Measurements from ENCODE around the gene GLI1. TPM values are rescaled to one million over a fixed set of nuclear protein-coding genes. Genes with fewer than 3 reads are reported as not detected.
"Not testable (repeated sequence)": the region's sequence is repeated elsewhere in the genome, so short reads cannot be mapped to it uniquely, and the experiment has no call there.

GLI1 gene
- total RNA-seq, 1 experiment from 2014 or later: 0.57 TPM

DNA sequence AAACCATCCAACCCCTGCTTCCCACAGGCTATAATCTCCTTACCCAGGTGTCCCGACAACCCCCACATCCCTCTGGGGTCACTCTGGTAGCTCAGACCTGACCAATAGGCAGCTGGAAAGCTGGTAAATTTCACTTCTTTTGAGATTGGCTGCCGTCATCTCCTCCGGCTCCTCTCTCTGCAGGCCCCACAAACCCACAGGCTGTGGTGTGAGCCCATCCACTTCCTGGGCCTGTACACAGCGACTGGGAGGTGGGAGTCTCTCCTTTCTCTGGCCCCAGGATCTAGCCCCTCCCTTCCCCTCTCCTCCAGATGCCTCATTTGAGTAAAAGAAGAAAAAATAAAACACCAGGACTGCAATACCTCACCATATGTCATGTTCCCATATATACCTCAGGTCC is 24.3 kb upstream of the GLI1 start:
- DNase-seq (ENCODE audit: low read depth): no peak
- in situ Hi-C loops (cut with HindIII; ENCODE audit: low pct_unique_long_range_greater_than_20kb, low sequenced_read_pairs): no loop called here

DNA sequence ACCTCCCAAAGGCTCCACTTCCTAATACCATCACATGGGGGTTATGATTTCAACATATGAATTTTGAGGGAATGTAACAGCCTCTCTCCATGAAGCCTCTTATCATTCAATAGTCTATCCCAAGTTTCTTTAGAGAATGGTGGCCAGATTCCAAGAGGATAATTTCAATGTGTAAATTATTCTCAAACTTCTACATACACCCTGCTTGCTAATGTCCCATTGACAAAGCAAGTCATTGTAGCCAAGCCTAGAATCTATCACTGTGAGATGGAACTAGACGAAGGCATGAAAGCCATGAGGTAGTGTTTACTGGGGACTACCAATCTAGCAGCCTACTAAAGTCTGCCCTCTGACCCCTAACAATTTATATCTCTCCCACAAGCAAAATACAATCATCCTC is 21.2 kb upstream of the GLI1 start:
- in situ Hi-C loops (cut with HindIII; ENCODE audit: low pct_unique_long_range_greater_than_20kb, low sequenced_read_pairs): no loop called here

DNA sequence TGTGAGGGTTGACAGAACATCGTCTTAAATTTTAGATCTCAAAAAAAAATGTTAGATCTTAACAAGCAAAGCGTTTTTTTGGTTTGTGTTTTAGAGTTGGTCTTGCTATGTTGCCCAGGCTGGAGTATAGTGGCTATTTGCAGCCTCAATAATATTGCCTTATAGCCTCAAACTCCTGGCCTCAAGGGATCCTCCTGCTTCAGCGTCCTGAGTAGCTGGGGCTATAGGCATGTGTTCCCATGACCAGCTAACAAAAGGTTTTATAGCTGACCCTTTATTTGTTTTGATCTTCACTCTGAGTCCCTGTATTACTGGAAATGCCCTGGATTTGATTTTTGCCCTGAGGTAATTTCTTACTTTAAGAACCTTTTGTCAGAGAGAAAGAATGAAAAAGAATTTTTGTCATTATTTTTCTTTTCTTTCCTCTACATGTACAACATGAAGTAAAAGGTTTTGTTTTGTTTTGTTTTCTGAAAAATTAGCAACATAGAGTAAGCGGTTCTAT is 19.8 kb upstream of the GLI1 start:
- in situ Hi-C loops (cut with HindIII; ENCODE audit: low pct_unique_long_range_greater_than_20kb, low sequenced_read_pairs): no loop called here
- DNase-seq (ENCODE audit: low read depth): no peak

More for the DNA sequence above, 21.2 kb upstream of the GLI1 start:
- DNase-seq (ENCODE audit: low read depth): no peak

DNA sequence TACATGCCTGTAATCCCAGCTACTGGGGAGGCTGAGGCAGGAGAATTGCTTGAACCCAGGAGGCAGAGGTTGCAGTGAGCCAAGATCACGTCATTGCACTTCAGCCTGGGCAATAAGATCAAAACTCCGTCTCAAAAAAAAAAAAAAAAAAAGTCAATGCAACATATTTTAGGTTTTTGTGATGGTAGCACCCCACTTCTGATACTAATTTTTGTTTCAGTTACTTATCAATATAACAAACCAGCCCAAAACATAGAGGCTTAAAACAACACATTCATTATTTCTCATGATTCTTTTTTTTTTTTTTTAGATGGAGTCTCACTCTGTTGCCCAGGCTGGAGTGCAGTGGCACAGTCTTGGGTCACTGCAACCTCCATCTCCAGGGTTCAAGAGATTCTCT is 18.2 kb upstream of the GLI1 start:
- in situ Hi-C loops (cut with HindIII; ENCODE audit: low pct_unique_long_range_greater_than_20kb, low sequenced_read_pairs); DNase-seq (ENCODE audit: low read depth): not testable (repeated sequence)

DNA sequence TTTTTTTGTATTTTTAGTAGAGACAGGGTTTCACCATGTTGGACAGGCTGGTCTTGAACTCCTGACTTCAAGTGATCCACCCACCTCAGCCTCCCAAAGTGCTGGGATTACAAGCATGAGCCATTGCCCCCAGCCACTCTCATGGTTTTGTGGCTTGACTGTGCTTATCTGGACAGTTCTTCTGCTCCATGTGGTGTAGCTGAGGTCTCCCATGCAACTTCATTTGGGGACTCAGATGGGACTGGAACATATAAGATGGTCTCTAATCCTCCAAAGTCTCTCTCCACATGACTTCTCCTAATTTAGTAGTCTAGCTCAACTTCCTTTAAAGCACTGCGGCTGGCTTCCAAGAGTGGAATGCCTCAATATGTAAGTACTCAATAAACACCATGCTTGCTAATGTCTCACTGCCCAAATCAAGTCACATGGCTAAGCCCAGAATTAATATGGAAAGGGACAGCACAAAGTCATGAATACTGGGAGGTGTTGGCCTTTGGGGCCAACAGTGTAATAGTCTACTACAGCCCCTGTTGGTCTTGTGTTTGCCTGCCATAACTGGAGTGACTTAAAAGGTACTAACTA is 17.6 kb upstream of the GLI1 start:
- DNase-seq (ENCODE audit: low read depth): no peak
- in situ Hi-C loops (cut with HindIII; ENCODE audit: low pct_unique_long_range_greater_than_20kb, low sequenced_read_pairs): no loop called here

DNA sequence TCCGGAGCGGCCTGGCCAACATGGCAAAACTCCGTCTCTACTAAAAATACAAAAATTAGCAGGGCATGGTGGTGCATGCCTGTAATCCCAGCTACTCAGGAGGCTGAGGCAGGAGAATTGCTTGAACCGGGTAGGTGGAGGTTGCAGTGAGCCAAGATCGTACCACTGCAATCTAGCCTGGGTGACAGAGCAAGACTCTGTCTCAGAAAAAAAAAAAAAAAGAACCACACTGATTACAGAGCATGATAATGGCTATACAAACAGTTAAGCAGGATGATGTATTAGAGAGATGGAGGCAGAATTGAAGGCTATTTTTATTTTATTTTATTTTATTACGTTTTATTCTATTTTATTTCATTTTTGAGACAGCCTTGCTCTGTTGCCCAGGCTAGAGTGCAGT is 15.2 kb upstream of the GLI1 start:
- DNase-seq (ENCODE audit: low read depth); in situ Hi-C loops (cut with HindIII; ENCODE audit: low pct_unique_long_range_greater_than_20kb, low sequenced_read_pairs): not testable (repeated sequence)

DNA sequence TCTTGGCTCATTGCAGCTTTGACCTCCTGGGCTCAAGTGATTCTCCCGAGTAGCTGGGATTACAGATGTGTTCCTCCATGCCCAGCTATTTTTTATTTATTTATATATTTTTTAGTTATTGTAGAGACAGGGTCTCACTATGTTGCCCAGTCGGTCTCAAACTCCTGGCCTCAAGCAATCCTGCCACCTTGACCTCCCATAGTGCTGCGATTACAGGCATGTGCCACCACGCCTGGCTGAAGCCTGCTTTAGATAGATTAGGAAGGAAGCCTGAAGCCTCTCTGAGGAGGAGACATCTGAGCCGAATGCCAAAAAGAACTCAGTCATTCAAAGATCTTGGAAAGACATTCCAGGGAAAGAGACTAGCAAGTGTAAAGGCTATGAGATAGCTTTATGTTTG is 14.8 kb upstream of the GLI1 start:
- in situ Hi-C loops (cut with HindIII; ENCODE audit: low pct_unique_long_range_greater_than_20kb, low sequenced_read_pairs): no loop called here

DNA sequence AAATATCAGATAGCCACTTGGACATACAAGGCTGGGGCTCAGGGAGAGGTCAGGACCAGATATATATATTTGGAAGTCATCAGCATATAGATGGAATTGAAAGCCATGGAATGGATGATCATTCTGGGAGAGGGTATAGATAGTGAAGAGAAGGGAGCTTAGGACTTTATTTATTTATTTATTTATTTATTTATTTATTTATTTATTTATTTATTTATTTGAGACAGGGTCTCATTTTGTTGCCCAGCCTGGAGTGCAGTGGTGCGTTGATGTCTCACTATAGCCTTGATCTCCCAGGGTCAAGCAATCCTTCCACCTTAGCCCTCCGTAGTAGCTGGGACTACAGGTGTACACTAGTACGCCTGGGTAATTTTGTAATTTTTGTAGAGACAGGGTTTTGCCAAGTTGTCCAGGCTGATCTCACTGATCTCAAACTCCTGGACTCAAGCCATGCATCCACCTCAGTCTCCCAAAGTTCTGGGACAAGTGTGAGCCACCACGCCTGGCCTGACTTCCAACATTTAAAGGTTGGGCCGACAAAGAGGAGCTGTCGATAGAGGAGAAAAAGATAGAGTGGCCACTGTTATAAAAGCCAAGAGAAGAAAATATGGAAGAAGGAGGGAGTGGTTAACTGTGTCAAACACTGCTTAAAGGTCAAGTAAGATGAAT is 13.2 kb upstream of the GLI1 start:
- in situ Hi-C loops (cut with HindIII; ENCODE audit: low pct_unique_long_range_greater_than_20kb, low sequenced_read_pairs): no loop called here

More for the DNA sequence above, 14.8 kb upstream of the GLI1 start:
- no peak for DNase-seq (ENCODE audit: low read depth)

DNA sequence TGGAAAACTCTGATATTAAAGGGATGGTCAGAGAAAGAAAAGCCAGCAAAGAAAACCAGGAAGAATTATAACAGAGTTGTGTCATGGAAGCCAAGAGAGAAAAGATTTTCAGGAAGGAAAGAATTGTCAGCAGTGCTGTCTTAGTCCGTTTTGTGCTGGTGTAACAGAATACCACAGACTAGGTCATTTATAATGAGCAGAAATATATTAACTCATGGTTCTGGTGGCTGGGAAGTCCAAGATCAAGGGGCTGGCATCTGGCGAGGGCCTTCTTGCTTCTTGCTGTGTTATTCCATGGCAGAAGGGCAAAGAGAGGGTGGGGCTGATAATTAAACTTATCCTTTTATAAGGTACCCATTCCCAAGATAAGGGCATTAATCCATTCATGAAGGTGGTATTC is 10.9 kb upstream of the GLI1 start:
- in situ Hi-C loops (cut with HindIII; ENCODE audit: low pct_unique_long_range_greater_than_20kb, low sequenced_read_pairs): no loop called here
- no peak for DNase-seq (ENCODE audit: low read depth)

More for the DNA sequence above, 13.2 kb upstream of the GLI1 start:
- no peak for DNase-seq (ENCODE audit: low read depth)

DNA sequence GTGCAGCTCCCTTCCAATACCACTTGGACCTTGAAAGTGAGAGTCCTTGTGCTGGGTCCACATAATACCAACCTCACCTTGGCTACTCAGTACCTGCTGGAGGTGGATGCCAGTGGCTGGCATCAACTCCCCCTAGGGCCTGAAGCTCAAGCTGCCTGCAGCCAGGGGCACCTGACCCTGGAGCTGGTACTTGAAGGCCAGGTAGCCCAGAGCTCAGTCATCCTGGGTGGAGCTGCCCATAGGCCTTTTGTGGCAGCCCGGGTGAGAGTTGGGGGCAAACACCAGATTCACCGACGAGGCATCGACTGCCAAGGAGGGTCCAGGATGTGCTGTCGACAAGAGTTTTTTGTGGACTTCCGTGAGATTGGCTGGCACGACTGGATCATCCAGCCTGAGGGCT is 10.2 kb upstream of the GLI1 start:
- DNase-seq (ENCODE audit: low read depth): no peak
- in situ Hi-C loops (cut with HindIII; ENCODE audit: low pct_unique_long_range_greater_than_20kb, low sequenced_read_pairs): no loop called here

DNA sequence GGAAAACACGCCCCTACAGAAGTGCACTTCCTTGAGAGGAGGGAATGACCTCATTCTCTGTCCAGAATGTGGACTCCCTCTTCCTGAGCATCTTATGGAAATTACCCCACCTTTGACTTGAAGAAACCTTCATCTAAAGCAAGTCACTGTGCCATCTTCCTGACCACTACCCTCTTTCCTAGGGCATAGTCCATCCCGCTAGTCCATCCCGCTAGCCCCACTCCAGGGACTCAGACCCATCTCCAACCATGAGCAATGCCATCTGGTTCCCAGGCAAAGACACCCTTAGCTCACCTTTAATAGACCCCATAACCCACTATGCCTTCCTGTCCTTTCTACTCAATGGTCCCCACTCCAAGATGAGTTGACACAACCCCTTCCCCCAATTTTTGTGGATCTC is 9.5 kb upstream of the GLI1 start:
- DNase-seq (ENCODE audit: low read depth): no peak
- in situ Hi-C loops (cut with HindIII; ENCODE audit: low pct_unique_long_range_greater_than_20kb, low sequenced_read_pairs): no loop called here

DNA sequence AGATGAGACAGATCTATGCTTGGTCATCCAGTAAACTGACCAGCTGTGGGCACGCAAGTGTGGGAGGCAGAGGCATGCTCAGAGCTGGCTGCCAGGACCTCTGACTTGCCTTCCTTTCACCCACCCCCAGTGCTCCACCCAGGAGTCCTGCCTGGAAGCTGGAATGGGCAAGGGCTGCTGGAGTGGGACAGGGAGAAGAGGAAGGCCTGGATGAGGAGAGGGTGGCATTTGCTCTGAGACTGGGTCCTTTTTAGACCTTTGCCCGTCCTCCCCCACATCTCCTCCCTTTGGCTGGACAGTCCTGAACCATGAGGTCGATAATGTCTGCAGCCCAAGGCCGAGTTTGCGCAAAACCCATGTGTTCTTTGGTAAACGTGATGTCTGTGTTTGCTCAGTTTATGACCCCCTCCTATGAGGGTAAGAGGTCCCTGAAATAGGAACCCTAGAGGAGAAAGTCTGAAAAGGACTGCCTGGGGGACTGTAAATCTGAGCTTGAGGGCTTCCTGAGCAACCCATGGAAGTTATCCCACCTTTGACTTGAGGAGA is 8.3 kb upstream of the GLI1 start:
- in situ Hi-C loops (cut with HindIII; ENCODE audit: low pct_unique_long_range_greater_than_20kb, low sequenced_read_pairs): no loop called here
- DNase-seq (ENCODE audit: low read depth): no peak

DNA sequence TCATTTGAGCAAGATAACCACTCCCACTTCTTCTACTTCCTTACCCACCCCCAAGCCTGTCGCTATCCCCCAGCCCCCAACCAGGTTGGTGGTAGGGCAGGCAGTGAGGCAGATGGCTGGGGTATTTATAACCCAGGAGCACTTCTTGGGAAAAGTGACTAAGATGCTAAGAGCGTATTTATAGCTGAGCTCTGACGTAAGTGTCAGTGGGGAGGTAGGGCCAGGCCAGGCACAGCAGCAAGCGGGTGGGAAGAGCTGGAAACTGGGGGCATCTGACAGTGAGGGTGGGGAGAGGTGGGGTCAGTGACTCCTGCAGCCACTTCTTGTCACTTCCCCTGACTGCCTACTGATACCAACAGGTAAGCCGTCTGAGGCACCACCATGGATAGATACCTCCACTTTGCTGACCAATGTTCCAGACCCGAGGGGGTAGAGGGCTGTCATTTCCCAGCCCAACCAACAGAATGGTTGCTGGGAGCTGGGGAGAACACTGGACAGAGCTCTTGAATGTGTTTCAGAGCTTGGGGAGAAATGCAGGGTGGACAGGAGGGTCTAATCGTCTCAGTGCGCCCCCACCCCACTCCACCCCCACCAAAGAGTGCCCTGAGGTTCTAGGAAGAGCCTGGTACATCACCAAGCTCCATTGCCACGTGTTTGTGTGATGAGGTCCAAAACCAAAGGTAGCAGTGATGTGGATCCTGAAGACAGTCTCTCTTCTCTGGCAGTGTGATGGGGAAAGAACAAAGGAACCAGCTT is 7.2 kb upstream of the GLI1 start:
- no peak for DNase-seq (ENCODE audit: low read depth)
- in situ Hi-C loops (cut with HindIII; ENCODE audit: low pct_unique_long_range_greater_than_20kb, low sequenced_read_pairs): no loop called here

DNA sequence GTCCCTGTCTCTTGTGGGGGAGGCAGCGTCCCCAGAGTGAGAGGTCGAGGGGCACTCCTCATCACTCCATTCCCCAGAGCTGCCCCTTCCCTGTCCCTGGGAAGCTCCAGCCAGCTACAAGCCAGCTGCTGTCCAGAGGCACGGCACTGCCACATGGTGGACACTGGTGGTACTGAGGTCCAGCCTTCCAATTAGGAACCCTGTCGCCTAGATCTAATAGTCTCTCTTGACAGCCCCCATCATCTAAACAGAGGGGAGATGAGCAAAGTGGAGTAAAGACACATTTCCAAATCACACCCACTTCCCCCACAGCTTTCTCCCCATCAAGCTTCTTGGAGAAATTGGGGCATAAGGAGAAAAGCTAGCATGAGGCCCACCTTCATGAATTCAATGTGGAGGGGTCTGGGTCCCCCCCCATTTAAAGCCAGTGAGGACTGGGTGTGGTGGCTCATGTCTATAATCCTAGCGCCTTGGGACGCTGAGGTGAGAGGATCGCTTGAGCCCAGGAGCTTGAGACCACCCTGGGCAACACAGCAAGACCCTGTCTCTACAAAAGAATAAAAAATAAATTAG is 6.6 kb upstream of the GLI1 start:
- peak; percentile 52 for DNase-seq (ENCODE audit: low read depth)
- in situ Hi-C loops (cut with HindIII; ENCODE audit: low pct_unique_long_range_greater_than_20kb, low sequenced_read_pairs): no loop called here

DNA sequence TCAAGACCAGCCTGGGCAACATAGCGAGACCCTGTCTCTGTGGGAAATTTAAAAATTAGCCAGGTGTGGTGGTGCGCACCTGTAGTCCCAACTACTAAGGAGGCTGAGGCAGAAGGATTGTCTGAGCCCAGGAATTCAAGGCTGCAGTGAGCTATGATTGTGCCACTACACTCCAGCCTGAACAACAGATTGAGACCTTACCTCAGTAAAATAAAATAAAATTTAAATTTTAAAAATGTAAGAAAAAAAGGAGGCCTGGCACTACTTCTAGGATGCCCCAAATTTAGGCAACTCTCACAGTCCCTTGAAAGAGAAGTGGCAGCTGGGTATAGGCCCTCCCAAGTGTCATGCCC is 5.4 kb upstream of the GLI1 start:
- DNase-seq (ENCODE audit: low read depth): no peak
- in situ Hi-C loops (cut with HindIII; ENCODE audit: low pct_unique_long_range_greater_than_20kb, low sequenced_read_pairs): no loop called here

DNA sequence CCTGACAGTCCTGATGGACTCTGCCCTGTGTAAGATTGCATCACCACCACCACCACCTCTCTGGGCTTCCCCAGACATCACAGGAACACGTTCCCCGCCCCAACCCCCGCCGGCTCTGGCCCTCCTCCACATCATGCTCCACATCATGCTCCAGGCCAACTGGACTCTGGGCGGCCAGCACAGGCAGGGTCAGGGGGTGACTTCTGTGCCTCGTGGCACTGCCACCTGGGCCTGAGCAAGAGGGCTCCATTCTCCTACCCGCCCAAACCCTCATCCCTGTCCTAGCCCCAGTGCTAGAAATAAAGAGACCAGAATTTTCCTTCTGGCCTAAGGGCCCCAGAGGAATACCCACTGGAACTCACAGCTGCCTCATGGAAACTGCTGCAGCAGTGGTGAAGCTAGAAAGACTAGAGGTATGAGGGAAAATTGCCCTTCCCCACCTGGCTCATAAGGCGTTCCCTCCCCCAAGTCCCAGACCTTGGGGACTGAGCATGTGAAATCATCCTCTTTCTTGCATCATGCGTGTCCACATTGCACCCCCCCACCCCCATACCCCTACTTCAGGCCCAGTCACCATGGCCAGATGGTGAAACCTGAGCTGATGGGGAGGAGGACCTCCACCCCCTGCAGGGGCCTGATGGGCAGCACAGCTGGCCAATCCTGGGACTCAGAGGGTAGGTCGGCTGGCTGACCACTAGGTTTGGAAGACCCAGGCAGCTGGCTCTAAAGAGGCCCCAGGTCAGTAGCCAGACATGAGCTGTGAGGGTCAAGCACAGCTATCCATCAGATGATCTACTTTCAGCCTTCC is 4.8 kb upstream of the GLI1 start, which contains the start of gene INHBE:
TSS of gene INHBE (plus strand) at position 742 of the 808 bp plus-strand sequence. CDS start 230 bp downstream, outside the sequence.
- in situ Hi-C loops (cut with HindIII; ENCODE audit: low pct_unique_long_range_greater_than_20kb, low sequenced_read_pairs): no loop called here
- peak; percentile 44 for DNase-seq (ENCODE audit: low read depth)

DNA sequence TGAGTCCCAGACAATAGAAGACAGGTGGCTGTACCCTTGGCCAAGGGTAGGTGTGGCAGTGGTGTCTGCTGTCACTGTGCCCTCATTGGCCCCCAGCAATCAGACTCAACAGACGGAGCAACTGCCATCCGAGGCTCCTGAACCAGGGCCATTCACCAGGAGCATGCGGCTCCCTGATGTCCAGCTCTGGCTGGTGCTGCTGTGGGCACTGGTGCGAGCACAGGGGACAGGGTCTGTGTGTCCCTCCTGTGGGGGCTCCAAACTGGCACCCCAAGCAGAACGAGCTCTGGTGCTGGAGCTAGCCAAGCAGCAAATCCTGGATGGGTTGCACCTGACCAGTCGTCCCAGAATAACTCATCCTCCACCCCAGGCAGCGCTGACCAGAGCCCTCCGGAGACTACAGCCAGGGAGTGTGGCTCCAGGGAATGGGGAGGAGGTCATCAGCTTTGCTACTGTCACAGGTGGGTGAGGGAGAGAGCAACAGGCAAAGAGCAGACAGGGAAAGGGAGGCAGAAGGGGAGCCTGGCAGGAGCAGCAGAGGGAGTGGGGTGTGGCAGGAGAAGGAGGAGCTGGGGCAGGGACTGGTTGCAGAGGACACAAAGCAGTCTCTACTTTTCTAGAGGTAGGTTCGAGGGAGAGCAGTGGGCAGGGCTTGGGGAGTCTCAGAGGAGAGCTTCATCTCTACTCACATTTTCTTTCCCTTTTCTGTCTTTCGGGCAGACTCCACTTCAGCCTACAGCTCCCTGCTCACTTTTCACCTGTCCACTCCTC is 4.0 kb upstream of the GLI1 start:
- in situ Hi-C loops (cut with HindIII; ENCODE audit: low pct_unique_long_range_greater_than_20kb, low sequenced_read_pairs): no loop called here
- no peak for DNase-seq (ENCODE audit: low read depth)

Measured in Caki2 (cell line).